AG09319 (cell line): Measurements from ENCODE around the gene DYSF.

Experiments used
- DNase-seq: peaks from one replicate; pipeline ENCODE4 v3.0.0-alpha.2; 2010; ENCODE audit warnings: low read depth; ENCODE audit errors: extremely low read depth
- TF ChIP-seq, protein P1 (sequence below): IDR thresholded peaks from 2 replicates; pipeline ENCODE4 v1.5.1; 2011; ENCODE audit warnings: low read depth, mild to moderate bottlenecking, inconsistent platforms, low read length, moderate library complexity

Gene DYSF

DNA sequence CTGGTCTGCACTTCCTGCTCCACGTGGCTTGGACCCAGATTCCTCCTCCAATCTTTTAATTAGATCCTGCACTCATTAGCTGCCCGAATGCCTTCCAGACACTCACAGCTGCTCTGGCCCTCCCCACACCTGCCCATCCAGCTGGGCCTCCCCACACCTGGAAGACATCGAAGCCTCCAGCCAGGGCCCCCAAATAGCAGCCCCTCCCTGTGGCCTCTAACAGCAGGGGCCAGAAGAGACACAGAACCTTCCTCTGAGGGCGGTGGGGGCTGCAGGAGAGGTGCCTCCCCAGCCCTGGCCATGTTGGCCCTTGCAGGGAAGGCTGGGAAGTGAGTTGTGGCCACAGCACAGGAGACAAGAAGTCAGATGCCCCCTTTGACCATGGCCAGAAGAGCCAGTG is 252.8 kb downstream of the DYSF start:
- DNase-seq: no peak
- TF ChIP-seq, protein P1, sequence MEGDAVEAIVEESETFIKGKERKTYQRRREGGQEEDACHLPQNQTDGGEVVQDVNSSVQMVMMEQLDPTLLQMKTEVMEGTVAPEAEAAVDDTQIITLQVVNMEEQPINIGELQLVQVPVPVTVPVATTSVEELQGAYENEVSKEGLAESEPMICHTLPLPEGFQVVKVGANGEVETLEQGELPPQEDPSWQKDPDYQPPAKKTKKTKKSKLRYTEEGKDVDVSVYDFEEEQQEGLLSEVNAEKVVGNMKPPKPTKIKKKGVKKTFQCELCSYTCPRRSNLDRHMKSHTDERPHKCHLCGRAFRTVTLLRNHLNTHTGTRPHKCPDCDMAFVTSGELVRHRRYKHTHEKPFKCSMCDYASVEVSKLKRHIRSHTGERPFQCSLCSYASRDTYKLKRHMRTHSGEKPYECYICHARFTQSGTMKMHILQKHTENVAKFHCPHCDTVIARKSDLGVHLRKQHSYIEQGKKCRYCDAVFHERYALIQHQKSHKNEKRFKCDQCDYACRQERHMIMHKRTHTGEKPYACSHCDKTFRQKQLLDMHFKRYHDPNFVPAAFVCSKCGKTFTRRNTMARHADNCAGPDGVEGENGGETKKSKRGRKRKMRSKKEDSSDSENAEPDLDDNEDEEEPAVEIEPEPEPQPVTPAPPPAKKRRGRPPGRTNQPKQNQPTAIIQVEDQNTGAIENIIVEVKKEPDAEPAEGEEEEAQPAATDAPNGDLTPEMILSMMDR: no peak

DNA sequence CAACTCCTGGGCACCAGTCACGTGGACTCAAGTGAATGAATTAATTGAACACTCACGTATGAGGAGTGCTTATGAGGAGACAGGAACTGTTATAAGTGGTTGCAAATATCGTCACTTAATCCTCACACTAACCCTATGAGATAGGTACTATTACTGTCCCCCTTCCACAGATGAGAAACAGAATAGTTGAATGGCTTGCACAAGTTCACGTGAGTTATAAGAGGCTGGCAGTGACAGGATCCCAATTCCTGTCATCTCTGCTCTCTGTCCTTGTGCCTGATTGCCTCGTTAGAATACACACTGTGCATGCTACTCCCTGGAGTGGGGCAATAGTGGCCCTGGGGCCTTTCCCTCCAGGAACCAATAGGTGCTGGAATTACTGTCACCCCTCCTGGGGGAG is 253.5 kb downstream of the DYSF start:
- no peak for DNase-seq
- TF ChIP-seq, protein P1: no peak

DNA sequence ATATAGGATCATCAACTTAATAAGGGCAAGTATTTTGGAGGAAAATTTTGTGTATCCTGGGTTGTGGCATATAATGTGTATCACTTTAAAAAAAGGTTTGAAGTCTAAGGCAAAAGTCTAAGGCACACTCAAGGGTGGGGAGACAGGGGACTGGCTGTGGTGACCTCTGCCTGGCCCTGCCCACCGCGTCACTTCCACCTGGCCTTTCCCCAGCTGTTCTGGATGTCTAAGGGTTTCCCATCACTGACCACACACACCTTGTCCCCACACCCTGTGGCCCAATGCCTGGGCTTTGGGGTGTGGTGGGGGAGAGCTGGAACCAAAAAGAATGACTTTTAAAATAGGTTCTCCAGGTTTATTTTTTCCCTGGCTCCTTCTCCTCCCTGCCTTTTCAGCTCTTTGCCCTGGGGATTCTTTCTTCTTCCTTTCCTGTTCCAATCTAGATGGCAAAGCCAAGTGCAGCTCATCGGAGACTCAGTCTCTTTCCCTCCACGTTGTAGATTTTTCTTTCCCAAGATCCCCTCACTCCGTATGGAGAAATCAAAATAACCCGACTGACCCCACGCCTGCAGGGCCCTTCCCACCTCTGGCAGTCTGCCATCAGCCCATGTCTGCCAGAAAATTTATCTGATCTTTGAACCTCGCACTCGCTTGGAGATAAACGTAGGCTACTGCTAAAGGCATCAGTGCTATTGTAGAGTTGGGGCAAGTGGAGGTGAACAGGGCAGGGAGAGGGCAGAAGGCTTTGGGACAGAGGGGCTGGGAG is 257.2 kb downstream of the DYSF start:
- TF ChIP-seq, protein P1: no peak
- no peak for DNase-seq

DNA sequence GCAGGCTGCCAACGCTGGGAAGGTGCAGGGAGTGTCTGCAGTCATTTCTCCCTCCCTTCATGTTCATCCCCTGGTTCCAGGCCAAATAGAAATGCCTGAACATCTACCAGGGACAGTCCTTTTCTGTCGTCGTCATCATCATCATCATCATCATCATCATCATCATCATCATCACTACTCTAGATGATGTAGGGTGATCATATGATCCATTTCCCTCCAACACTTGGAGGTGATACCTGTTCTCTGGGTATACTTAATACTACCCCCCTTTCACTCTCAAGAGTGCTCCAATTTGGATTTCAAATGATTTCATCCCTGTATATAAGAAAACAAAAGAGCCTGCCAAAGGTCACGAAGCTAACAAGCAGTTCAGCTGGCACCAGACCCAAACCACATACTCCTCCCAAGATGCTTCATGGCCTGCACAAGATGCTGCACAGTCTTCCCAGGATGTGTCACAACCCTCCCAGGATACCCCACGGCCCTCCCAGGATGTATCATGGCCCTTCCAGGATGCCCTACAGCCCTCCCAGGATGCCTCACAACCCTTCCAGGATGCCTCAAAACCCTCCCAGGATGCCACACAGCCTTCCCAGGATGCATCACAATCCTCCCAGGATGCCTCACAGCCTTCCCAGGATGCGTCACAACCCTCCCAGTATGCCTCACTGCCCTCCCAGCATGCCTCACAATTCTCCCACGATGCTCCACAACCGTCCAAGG is 257.9 kb downstream of the DYSF start:
- DNase-seq: peak; percentile 58
- TF ChIP-seq, protein P1: no peak

DNA sequence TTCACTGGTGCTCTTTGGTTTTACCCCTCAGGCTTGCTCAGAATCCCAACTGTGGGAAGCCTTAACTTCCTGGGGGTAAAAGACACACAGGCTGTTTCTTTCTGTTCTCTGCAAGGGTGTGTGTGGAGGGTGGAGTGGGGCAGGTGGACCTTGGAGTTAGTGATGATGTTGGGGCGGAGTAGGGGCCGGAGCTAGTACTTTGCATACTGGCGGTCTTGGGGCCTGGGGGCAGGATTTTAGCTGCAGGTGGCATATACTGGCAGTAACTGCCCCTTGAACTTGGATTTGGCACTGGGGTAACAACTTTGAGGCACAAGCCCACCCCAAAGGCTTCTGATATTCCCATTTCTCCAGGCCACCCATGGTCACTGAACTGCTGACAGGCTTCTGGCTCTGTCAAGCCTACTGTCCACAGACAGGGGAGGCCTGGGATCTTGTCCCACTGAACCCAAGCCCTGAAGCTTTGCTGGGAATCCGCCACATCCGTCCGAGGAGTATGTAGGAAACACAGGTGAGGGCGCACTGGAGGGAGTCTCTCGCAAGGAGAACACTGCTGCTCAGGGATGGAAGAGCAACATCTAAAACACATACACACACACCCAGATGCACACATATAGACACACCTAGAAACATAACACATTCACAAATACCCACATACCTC is 258.9 kb downstream of the DYSF start:
- TF ChIP-seq, protein P1: no peak
- DNase-seq: no peak

DNA sequence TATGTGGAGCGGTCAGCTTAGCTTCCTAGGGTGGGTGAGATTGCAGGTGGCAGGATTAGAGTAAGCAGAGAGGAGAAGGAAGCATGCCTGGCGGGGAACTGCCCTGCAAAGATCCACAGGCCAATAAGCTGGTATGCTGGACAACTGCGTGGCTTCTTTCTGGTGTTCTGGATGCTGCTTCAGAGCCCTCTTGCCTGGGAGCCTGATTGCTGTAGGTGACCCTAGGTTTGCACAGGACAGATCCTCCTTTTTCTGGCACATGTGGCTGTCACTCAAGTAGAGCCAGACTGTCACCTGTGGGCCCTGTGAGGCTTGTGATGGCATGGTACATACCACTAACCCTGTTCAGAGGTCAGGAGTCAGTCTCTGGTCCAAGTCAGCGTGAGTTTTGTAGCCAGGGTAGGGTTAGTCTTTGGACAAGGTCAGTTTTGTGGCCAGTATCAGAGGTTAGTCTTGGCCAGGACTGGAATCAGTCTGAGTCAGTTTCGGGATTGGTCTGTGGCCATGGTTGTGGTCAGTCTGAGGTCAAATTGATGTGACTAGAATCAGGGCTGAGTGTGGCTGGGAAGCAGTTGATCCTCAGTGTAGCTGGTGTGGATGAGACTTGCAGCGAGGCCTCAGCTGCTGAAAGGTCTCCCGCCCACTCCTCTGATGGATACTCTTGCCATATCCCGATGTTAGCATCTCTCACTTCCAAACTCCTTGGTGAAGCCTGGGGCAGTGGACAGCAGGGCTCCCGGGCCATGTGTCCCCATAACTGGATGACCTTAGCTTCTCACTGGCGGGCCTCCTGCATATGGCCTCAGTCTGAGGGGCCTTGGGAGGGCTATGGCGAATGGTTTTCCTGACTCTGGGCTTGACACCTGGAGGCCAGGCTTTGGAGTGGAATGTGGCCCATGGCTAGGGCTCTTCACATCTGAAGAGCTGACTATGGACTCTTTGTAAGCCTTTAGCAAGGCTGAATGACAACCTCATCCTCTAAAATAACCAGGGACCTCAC is 260.5 kb downstream of the DYSF start:
- TF ChIP-seq, protein P1: no peak
- no peak for DNase-seq
